HG02610 (cell line): Measurements from ENCODE around the gene SIN3A.

Experiments
- ATAC-seq: cut with Tn5 transposase; IDR thresholded peaks from one replicate; pipeline ENCODE4 v1.9.1; 2021; ENCODE audit warnings: mild to moderate bottlenecking, moderate library complexity; ENCODE audit not compliant: unreplicated experiment

The SIN3A gene

GRCh38 chr15:75380773-75381172 lies 70.7 kb downstream of the SIN3A start:
- ATAC-seq = no peak

DNA sequence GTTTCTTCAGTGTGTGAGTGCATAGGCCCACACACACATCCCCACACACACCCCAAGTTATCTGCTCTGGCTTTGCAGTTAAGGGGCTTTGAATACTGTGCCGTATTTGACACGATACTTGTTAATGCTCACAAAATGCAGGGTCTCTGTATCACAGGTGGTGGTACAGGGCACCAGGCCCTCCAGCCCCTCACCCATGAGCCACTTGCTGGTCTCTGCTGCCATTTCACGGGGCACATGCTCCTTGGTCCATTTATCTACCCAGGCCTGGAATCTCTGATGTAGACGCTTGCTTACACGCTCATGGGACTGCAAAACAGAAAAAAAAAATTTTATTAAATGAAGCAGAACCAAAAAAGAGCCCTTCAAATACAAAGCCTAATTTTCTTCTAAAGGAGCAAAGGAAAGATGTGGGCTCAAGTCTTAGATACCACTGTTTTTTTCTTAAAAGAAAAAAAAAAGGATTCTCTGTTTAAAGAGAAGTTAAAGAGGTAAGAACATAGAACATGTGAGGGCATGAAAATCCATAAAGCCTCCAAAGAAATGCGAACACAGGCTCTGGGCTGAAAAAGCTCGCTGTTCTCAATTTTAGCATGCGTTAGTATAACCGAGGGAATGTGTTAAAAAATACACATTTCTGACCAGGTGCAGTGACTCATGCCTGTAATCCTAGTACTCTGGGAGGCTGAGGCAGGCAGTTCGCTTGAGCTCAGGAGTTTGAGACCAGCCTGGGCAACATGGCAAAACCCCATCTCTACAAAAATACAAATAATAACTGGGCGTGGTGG lies 79.4 kb downstream of the SIN3A start:
- no peak for ATAC-seq

- ATAC-seq = no peak
Observed at GRCh38 chr15:75371486-75371885, 80.0 kb downstream of the SIN3A start.

DNA sequence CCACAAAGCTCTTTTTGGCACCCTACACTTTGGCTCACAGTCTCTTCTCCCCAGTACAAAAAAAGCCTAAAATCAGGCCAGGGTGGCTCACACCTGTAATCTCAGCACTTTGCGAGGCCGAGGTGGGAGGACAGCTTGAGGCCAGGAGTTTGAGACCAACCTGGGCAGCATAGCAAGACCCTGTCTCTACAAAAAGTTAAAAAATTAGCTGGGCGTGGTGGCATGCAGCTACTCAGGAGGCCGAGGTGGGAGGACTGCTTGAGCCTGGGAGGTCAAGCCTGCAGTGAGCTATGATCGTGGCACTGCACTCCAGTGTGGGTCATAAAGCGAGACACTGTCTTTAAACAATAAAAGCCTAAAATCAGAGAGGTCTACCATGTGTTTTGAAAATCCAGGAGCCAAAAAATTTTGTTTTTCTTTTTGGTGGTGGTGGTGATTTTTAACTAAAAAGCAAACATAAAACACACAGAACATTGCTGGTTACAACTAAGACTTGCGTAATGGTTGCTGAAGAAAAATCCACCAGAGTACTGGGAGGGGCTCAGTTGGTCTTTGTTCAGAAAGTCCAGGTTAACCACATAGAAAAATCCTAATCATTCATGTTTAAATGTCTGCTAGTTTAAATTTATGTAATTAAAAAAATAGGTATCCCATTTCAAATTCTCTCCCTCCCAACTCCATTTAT lies 81.5 kb downstream of the SIN3A start:
- no peak for ATAC-seq

DNA sequence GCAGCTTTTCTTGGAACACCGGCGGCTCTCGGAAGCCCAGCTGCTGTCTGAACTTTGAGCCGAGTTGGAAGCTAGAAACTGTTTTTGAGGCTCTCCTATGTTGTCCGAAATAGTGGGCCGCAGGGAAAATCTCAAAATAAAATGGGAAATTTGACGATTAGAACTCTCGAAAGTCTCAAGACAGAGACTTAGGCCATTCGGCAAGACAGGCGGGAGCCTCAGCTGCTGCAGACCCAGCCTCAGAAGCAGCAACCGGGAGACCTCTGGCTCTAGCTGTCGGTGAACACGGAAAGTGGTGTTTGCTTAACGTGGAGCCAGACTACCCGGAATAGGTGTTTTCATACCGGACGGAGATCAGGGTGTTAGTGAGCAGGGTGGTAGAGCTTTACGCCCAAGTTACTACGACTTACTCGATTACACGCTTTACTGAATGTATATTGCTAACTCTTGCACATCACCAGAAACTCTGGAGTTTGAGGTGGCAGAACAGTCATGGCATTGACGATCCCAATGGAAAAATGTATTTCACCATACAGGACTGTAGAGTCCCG lies 82.7 kb downstream of the SIN3A start:
- no peak for ATAC-seq

DNA sequence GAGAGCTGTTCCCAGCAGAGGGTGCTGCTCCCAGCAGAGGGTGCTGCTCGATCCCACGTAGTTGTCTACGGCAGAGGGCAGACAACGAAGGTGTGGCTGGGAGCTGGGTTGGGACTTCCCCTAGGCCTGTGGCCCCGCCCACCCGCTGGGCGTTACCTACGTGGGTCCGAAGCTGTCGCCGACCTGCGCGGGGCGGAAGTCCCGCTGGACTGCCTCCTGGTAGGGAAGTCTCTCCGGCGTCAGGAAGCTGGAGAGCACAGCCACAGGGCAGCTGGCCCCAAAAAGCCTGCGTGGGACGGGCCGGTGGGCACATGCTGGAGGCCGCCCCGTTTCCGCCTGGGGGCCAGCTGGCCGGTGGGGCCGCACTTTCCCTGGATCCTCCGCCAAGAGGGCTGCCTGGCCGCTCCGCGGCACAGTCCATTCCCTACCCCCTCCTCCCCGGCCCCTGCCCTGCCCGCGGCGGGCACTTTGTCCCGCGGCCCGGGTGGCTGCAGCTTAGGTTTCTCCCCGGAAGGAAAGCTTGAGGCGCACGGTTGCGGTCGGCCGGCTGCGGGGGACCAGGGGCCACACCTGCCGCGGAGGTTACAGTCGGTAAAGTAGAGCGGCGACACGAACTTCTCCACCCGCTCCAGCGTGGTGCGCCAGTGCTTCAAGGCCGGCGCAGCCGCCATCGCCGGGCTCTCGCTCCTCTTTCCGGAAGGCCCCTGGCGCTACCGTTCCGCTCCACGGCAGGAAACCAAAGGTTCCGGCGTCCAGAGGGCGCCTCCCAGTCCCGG lies 83.4 kb downstream of the SIN3A start, which contains the start of gene MAN2C1:
MAN2C1 (minus strand) TSS at position 695 of the 776 bp plus-strand sequence; CDS start at position 671, 24 bp downstream.
- ATAC-seq = peak; percentile 88

GRCh38 chr15:75367406-75367912 lies 84.0 kb downstream of the SIN3A start:
- no peak for ATAC-seq

GRCh38 chr15:75367006-75367405 lies 84.5 kb downstream of the SIN3A start:
- no peak for ATAC-seq

GRCh38 chr15:75366163-75366562 lies 85.3 kb downstream of the SIN3A start:
- ATAC-seq = no peak

DNA sequence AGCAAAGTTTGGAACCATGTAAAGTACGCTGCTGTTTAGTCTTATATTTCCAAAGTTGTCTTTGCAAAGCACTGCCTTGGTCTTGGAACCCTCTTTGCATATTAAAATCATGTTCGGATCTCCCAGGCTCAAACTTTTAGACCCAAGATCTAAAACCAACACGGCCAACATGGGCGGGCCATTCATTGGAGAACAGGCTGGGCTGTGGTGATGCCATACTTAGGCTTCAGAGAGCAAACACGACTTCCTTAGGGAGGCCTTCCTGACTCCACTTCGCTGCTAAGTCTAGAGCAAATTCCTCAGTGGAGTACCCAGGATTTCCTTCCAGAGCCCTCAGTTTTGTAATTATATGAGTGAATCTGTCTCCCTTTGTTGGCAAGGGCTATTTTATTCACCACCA lies 86.6 kb downstream of the SIN3A start:
- ATAC-seq = no peak

DNA sequence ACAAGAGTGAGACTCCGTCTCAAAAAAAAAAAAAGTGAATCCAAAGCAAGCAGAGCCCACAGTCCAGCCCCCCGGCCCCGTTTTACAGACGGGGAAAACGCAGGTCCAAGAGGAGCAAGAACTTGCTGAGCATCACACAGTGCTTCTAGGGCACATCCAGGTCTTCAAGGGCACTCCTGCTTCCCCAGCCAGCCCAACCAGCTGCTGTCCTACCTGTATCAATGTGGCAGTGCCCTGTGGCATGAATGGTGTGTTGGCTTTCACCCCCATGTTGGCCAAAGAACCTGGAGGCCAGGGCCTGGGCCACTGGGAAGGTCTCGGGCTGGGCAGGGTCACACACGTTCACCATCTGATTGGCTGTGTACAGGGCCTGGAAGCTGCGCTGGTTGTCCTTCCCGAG lies 87.7 kb downstream of the SIN3A start:
- no peak for ATAC-seq

DNA sequence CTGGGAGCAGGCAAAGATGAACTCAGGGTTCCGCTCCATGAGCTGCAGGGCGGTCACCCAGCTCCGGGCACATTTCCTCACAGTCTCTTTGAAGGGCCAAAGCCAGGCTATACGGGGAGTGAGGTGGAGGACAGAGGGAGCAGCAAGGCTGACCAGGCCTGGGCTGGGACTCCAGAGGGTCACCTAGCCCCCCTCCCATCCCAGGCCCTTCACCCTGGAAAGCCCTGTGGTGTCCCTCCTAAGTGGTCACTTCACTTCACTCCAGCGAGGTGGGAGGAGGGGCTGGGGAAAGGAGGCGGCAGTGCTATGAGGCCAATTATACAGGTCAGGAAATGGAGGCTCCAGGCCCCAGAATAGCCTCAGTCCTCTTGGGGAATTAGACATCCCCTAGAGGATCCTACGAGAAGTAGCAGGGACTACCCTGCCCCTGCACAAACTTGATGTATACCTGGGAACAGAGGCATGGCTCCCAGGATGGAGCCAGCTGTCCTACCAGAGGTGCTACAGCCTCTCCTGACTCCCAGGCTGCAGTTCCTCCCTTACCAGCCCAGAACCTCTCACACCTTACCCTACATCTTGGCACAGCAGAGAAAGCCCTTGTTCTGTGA lies 88.7 kb downstream of the SIN3A start:
- no peak for ATAC-seq

GRCh38 chr15:75361989-75362641 lies 89.4 kb downstream of the SIN3A start:
- ATAC-seq = no peak

DNA sequence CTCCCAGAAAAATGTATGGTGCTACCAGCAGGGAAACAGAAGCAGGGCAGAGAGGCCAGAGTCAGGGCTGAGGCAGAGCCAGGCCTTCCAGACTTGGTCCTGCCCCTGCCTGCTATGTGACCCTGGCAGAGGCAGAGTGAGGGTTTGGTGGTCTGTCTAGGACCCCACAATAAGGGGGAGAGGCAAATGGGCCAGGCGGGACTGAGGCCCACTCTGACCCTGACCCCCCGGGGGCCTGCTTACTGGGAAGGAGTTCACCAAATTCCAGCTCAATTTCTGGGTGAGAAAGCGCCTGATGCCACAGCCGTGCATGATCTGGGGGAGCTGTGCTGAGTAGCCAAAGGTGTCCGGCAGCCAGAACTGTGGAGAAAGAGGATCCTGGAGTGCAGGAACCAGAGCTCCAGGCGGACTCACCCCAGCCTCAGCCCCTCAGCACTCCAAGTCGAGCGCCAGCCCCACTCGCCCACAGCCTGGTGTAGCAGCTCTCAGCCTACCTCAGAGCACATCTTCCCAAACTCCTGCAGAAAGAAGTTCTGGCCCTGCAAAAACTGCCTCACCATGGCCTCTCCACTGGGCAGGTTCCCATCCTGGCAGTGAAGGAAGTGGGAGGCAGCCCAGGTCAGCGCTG lies 90.0 kb downstream of the SIN3A start:
- no peak for ATAC-seq

- ATAC-seq = no peak
Observed at GRCh38 chr15:75360856-75361255, 90.6 kb downstream of the SIN3A start.

DNA sequence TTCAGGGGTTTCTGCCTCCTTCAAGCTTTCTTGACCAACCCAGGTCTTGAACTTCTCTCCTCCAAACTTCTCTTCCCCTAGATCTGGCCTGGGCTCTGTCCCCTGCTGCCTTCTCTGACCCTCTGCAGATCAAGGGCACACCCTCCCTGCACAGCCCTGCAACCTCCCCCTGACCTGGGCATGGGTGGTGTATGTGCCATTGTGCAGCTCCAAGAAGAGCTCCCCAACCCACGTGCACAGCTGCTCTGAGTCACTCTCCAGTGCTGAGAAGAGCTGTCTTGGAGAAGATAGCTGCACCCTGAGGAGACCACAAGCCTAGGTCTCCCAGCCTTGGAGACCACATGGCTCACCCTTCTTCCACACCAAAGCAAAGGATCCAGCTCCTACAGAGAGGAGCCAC lies 91.1 kb downstream of the SIN3A start:
- ATAC-seq = no peak

- no peak for ATAC-seq
Observed at GRCh38 chr15:75359537-75360250, 91.8 kb downstream of the SIN3A start.

DNA sequence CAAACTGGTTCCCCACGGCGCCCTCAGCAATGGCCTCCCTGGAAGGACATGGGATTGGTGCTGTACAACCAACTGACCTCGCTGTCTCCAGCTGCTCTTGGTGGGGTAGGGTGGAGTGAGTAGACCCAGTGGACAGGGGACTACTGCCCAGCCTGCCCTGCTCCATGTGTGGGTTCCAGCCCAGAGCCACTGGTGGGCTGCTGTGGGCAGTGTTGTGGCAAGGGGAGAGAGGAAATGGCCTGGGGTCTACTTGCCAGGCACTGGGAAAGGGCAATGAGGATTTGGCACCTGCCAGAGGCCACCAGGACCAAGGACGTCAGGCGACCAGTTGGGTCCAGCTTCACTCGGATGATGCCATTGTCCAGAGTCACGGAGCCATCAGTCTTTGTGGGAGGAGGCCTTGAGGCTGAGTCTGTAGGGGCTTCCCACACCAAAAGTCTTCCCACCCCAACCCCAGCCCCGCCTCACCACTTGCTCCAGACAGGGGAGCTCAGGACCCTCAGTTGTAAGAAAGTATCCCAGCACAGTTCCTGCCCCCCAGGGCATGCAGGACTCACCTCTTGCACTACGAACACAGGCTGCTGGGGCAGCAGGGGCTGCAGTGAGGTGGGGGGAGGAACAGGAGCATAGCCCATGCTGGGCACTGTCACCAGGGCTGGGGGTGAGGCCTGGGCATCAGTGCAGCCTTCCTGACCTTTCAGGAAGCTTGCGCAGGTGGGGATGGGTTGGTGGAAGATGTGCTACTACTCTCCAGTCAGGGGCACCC lies 92.5 kb downstream of the SIN3A start:
- no peak for ATAC-seq
